HG03064 (cell line): ENCODE data around the gene TCF12.
"Not testable (repeated sequence)": the region's sequence is repeated elsewhere in the genome, so short reads cannot be mapped to it uniquely, and the experiment has no call there.

Experiments
- ATAC-seq: cut with Tn5 transposase; IDR thresholded peaks from one replicate; pipeline ENCODE4 v1.9.1; 2021; ENCODE audit warnings: low read depth; ENCODE audit not compliant: unreplicated experiment

Gene TCF12

GRCh38 chr15:57156210-57156884, 237.9 kb downstream of the TCF12 start:
- ATAC-seq = no peak

- no peak for ATAC-seq
Observed at GRCh38 chr15:57158589-57158988, 240.1 kb downstream of the TCF12 start.

- ATAC-seq = no peak
Observed at GRCh38 chr15:57158997-57159668, 240.7 kb downstream of the TCF12 start.

- ATAC-seq = no peak
Observed at GRCh38 chr15:57159767-57160166, 241.3 kb downstream of the TCF12 start.

GRCh38 chr15:57160823-57161560, 242.5 kb downstream of the TCF12 start:
- ATAC-seq = no peak

- not testable (repeated sequence) for ATAC-seq
Observed at GRCh38 chr15:57164251-57164650, 245.8 kb downstream of the TCF12 start.

GRCh38 chr15:57165992-57166391, 247.5 kb downstream of the TCF12 start:
- no peak for ATAC-seq

- no peak for ATAC-seq
Observed at GRCh38 chr15:57167821-57168395, 249.5 kb downstream of the TCF12 start.

- ATAC-seq = no peak
Observed at GRCh38 chr15:57169643-57170042, 251.2 kb downstream of the TCF12 start.

- no peak for ATAC-seq
Observed at GRCh38 chr15:57171426-57171825, 253.0 kb downstream of the TCF12 start.

GRCh38 chr15:57172925-57173324, 254.5 kb downstream of the TCF12 start:
- no peak for ATAC-seq

- no peak for ATAC-seq
Observed at GRCh38 chr15:57183041-57183440, 264.6 kb downstream of the TCF12 start.

- ATAC-seq = no peak
Observed at GRCh38 chr15:57183614-57184344, 265.3 kb downstream of the TCF12 start.

- ATAC-seq = no peak
Observed at GRCh38 chr15:57184502-57184901, 266.1 kb downstream of the TCF12 start.

- ATAC-seq = no peak
Observed at GRCh38 chr15:57185507-57186074, 267.1 kb downstream of the TCF12 start.

- no peak for ATAC-seq
Observed at GRCh38 chr15:57189466-57189865, 271.0 kb downstream of the TCF12 start.

- no peak for ATAC-seq
Observed at GRCh38 chr15:57190208-57190607, 271.8 kb downstream of the TCF12 start.

- ATAC-seq = no peak
Observed at GRCh38 chr15:57193161-57193560, 274.7 kb downstream of the TCF12 start.

- ATAC-seq = no peak
Observed at GRCh38 chr15:57195326-57195725, 276.9 kb downstream of the TCF12 start.

- ATAC-seq = no peak
Observed at GRCh38 chr15:57196865-57197264, 278.4 kb downstream of the TCF12 start.
